ENCODE results near the gene ZNF77. TPM values are rescaled to one million over a fixed set of nuclear protein-coding genes. Genes with fewer than 3 reads are reported as not detected.

ZNF77 gene
- polyA plus RNA-seq, 1 donor from 2014 or later: 13.0 TPM

DNA sequence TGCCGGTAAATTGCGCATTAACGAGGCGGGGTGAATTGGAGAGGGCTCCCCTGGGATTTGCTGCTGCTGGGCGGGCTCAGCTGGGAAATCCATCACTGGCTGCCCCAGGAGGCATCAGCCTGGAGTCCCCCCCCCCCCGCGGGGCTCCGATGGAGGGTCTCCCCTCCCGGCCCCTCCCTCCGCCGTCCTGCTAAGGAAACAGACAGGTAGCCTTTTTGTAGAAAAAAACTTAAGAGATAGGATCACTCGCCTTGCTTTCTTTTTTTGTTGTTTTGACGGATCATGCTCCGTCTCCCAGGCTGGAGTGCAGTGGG lies 39.4 kb upstream of the ZNF77 start:
- H3K9ac ChIP-seq (ENCODE audit: low read length): no peak overlapping the region
- H2AFZ ChIP-seq (ENCODE audit: low read depth, low read length): no peak overlapping the region
- no peaks in the 10 kb centered on the region for H4K20me1 ChIP-seq (ENCODE audit: insufficient read depth)
- no peaks in the 10 kb centered on the region for H3K79me2 ChIP-seq (replicated peaks; ENCODE audit: insufficient read depth, low read length)
- no peaks in the 10 kb centered on the region for H3K9me3 ChIP-seq (ENCODE audit: low read length)
- no peaks in the 10 kb centered on the region for H3K36me3 ChIP-seq (ENCODE audit: insufficient read depth, low read length)
- TF ChIP-seq RAD21 (conservative IDR thresholded peaks at IDR 0.05) (no peak), EP300 (conservative IDR thresholded peaks at IDR 0.05; ENCODE audit: poor library complexity, severe bottlenecking) (no peak), TAF1 (IDR thresholded peaks at IDR 0.05; ENCODE audit: low read depth) (no peak), POLR2AphosphoS5 (IDR thresholded peaks at IDR 0.05) (no peak), MXI1 (conservative IDR thresholded peaks at IDR 0.05; ENCODE audit: poor library complexity, severe bottlenecking) (no peak), SMC3 (conservative IDR thresholded peaks at IDR 0.05; ENCODE audit: poor library complexity) (no peak), EZH2 (IDR thresholded peaks at IDR 0.05; ENCODE audit: borderline replicate concordance, insufficient read depth, low read length, poor library complexity, severe bottlenecking) (no peak)
- TF ChIP-seq, protein P1, sequence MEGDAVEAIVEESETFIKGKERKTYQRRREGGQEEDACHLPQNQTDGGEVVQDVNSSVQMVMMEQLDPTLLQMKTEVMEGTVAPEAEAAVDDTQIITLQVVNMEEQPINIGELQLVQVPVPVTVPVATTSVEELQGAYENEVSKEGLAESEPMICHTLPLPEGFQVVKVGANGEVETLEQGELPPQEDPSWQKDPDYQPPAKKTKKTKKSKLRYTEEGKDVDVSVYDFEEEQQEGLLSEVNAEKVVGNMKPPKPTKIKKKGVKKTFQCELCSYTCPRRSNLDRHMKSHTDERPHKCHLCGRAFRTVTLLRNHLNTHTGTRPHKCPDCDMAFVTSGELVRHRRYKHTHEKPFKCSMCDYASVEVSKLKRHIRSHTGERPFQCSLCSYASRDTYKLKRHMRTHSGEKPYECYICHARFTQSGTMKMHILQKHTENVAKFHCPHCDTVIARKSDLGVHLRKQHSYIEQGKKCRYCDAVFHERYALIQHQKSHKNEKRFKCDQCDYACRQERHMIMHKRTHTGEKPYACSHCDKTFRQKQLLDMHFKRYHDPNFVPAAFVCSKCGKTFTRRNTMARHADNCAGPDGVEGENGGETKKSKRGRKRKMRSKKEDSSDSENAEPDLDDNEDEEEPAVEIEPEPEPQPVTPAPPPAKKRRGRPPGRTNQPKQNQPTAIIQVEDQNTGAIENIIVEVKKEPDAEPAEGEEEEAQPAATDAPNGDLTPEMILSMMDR (IDR thresholded peaks at IDR 0.05; ENCODE audit: poor library complexity, severe bottlenecking): no peak
- TF ChIP-seq, protein P2, sequence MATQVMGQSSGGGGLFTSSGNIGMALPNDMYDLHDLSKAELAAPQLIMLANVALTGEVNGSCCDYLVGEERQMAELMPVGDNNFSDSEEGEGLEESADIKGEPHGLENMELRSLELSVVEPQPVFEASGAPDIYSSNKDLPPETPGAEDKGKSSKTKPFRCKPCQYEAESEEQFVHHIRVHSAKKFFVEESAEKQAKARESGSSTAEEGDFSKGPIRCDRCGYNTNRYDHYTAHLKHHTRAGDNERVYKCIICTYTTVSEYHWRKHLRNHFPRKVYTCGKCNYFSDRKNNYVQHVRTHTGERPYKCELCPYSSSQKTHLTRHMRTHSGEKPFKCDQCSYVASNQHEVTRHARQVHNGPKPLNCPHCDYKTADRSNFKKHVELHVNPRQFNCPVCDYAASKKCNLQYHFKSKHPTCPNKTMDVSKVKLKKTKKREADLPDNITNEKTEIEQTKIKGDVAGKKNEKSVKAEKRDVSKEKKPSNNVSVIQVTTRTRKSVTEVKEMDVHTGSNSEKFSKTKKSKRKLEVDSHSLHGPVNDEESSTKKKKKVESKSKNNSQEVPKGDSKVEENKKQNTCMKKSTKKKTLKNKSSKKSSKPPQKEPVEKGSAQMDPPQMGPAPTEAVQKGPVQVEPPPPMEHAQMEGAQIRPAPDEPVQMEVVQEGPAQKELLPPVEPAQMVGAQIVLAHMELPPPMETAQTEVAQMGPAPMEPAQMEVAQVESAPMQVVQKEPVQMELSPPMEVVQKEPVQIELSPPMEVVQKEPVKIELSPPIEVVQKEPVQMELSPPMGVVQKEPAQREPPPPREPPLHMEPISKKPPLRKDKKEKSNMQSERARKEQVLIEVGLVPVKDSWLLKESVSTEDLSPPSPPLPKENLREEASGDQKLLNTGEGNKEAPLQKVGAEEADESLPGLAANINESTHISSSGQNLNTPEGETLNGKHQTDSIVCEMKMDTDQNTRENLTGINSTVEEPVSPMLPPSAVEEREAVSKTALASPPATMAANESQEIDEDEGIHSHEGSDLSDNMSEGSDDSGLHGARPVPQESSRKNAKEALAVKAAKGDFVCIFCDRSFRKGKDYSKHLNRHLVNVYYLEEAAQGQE (IDR thresholded peaks at IDR 0.05; ENCODE audit: borderline replicate concordance): no peak
- H3K4me2 ChIP-seq (ENCODE audit: low read length): no peak overlapping the region
- H3K27me3 ChIP-seq (ENCODE audit: insufficient read depth, low read depth, low read length): peaks cover 48% of the 10 kb centered on the region
- peak overlapping the region; percentile 48 for H3K4me3 ChIP-seq (ENCODE audit: low read length)
- H3K9me2 ChIP-seq (ENCODE audit: insufficient read depth, low read length): no peaks in the 10 kb centered on the region
- no peak overlapping the region for H3K27ac ChIP-seq (ENCODE audit: low read length)
- H3F3A ChIP-seq (ENCODE audit: insufficient read depth, low read length, poor library complexity, severe bottlenecking): no peaks in the 10 kb centered on the region

DNA sequence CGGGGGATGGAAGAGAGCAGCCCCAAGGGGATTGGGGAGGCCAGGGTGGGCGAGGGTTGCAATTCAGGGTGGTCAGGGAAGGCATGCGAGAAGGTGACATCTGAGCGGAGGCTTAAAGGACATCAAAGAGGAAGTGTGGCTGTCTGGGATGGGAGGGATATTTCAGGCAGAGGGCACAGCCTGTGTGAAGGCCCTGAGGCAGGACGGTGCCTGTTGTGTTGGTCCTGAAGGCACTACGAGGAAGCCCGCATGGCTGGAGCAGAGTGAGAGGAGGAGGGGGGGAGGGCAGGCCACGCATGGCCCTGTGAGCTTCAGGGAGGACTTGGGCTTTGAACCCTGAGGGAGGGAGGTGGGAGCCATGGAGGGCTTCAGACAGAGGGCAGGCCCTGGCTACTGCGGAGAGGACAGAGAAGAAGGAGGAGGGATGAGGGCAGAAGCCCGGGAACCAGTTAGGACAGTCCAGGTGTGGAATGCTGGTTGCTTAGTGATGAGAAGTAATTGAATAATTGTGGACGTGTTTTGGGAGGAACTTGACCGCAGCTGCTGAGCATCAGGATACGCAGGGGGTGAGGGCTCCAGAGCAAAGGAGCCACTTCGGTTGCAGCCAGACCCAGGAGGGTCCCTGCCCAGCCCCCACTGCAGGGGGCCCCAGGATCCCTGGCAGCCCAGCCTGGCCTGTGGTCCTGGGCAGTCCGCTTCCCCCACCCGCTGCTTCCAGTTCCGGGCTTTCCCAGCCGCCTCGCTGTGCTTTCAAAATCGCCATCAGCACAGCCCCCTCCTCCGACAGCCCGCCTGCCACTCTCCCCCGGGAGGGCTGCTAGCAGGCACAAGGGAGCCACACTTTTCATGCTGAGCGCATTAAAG lies 38.8 kb upstream of the ZNF77 start:
- Histone ChIP-seq H3K9ac (ENCODE audit: low read length) (no peak overlapping the region), H3K36me3 (ENCODE audit: insufficient read depth, low read length) (no peaks in the 10 kb centered on the region), H3K4me3 (ENCODE audit: low read length) (peak overlapping the region; percentile 48), H3F3A (ENCODE audit: insufficient read depth, low read length, poor library complexity, severe bottlenecking) (no peaks in the 10 kb centered on the region), H2AFZ (ENCODE audit: low read depth, low read length) (no peak overlapping the region), H4K20me1 (ENCODE audit: insufficient read depth) (no peaks in the 10 kb centered on the region), H3K79me2 (replicated peaks; ENCODE audit: insufficient read depth, low read length) (no peaks in the 10 kb centered on the region), H3K27me3 (ENCODE audit: insufficient read depth, low read depth, low read length) (peaks cover 46% of the 10 kb centered on the region), H3K27ac (ENCODE audit: low read length) (no peak overlapping the region), H3K9me2 (ENCODE audit: insufficient read depth, low read length) (no peaks in the 10 kb centered on the region), H3K9me3 (ENCODE audit: low read length) (no peaks in the 10 kb centered on the region), H3K4me2 (ENCODE audit: low read length) (no peak overlapping the region)
- TF ChIP-seq POLR2AphosphoS5 (IDR thresholded peaks at IDR 0.05): peak; percentile 95
- TF ChIP-seq TAF1 (IDR thresholded peaks at IDR 0.05; ENCODE audit: low read depth): no peak
